ENCODE measurements around the gene GOLGA1. TPM values are rescaled to one million over a fixed set of nuclear protein-coding genes. Genes with fewer than 3 reads are reported as not detected.

Gene GOLGA1
- polyA plus RNA-seq, 1 of the 3 experiments (the other 2 are of a cell fraction) = 10.0 TPM

- TF ChIP-seq CTCF (IDR thresholded peaks at IDR 0.05) (no peak), FOXM1 (IDR thresholded peaks at IDR 0.05; ENCODE audit: low read depth) (no peak), MEF2A (IDR thresholded peaks at IDR 0.05; ENCODE audit: borderline replicate concordance, low read depth) (no peak), FOXJ3 (CRISPR knock-in tag; IDR thresholded peaks at IDR 0.05) (no peak)
Measured at GRCh38 chr9:124860582-124861341, 80.1 kb downstream of the GOLGA1 start (continued).

GRCh38 chr9:124859803-124860581, 80.9 kb downstream of the GOLGA1 start:
- H3K4me2 ChIP-seq = peak overlapping the region; percentile 90
- no peaks in the 10 kb centered on the region for H3K9me2 ChIP-seq
- H3K27ac ChIP-seq (ENCODE audit: low read depth in 2 of 2, low read length in 1 of 2) = peak overlapping the region in 1 of 2 experiments; percentile 3; a peak in 1 of 4 replicates
- POLR2A ChIA-PET = interaction anchor here (0.5 to 1.3 kb wide), 3 partner anchors 11 to 322 kb away, joined by 3 to 6 read pairs (median 3); no protein-coding TSS in a partner anchor
- no peak for TF ChIP-seq ZBTB33 (IDR thresholded peaks at IDR 0.05; ENCODE audit: borderline replicate concordance, low read depth)
- CTCF ChIA-PET = interaction anchor here (1.5 to 33.6 kb wide), 3 partner anchors 7 to 98 kb away, joined by 3 to 1436 read pairs (median 55); partner anchors contain the start of genes NR6A1, OLFML2A and WDR38
- H3K4me3 ChIP-seq (ENCODE audit: low read depth in 2 of 2, low read length in 1 of 2) = peak overlapping the region; percentile 83 to 98
- peaks cover 34% of the 10 kb centered on the region for H3K79me2 ChIP-seq (ENCODE audit: insufficient read depth)
- peaks cover 48% of the 10 kb centered on the region for H3F3A ChIP-seq (replicated peaks; ENCODE audit: insufficient read depth)
- WGBS (ENCODE audit: low lambda C conversion rate) = 21% methylated on average over 10 of the region's 10 CpGs
- no peak for DNase-seq
- no peaks in the 10 kb centered on the region for H3K27me3 ChIP-seq (ENCODE audit: insufficient read depth)
- H3K36me3 ChIP-seq (replicated peaks in 1 of 2; ENCODE audit: control insufficient read depth in 1 of 2, insufficient read depth in 2 of 2, low read length in 1 of 2) = peaks cover 35 to 44% of the 10 kb centered on the region in 2 experiments
- peak overlapping the region; percentile 99 for H3K9ac ChIP-seq
- H2AFZ ChIP-seq (ENCODE audit: low read depth) = no peak overlapping the region
- peaks cover 56% of the 10 kb centered on the region for H4K20me1 ChIP-seq (ENCODE audit: insufficient read depth)
- no peaks in the 10 kb centered on the region for H3K9me3 ChIP-seq
- H3K4me1 ChIP-seq (ENCODE audit: control insufficient read depth in 1 of 2, insufficient read depth in 2 of 2, low read depth in 1 of 2, low read length in 1 of 2) = peaks cover 13 to 27% of the 10 kb centered on the region in 2 experiments; a peak in 1 of 4 replicates
